Stimulated activated CD8-positive, alpha-beta memory T cell treated with anti-CD3 and anti-CD28 coated beads, Interleukin-12 subunit alpha, Interleukin-12 subunit beta, amount 100 ng/mL, for 24 hours (primary cell): ENCODE data around the gene GATAD2A.
A peak's percentile ranks its signal among the peaks of the same experiment; 100 is the strongest.
"Not testable (repeated sequence)": the region's sequence is repeated elsewhere in the genome, so short reads cannot be mapped to it uniquely, and the experiment has no call there.

ENCODE experiments used
- DNase-seq: peaks from one replicate; pipeline ENCODE4 v3.0.0-alpha.2; 2020; ENCODE audit errors: extremely low read depth

GATAD2A gene

GRCh38 chr19:19404879-19405860 lies at the start of gene GATAD2A:
GATAD2A (plus strand) TSS chr19:19405675; CDS start chr19:19465346, 59,671 bp downstream.
- DNase-seq, result peak; percentile 76

DNA sequence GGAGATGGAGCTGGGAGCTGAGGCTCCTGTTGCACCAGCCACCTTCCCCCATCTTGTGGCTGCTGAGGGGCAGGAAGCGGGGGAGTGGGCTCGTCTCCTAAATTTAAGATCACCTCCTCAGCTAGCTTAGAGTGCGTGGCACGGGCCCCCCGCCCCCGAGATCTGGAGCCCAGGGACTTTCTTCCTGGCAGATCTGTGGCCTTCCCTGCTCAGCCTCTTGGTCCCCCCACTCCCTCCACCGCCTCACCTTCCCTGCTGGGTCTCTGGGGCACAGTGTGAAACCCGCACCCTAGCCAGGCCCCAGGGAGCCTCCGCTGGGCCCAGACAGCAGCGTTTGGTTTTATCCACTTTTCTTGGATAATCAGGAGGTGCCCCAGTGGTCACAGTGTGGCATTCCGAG lies 49.0 kb upstream of the GATAD2A start:
- DNase-seq, result no peak

- no peak for DNase-seq
Measured at GRCh38 chr19:19356901-19357566, 48.4 kb upstream of the GATAD2A start.

GRCh38 chr19:19361075-19361594 lies 44.3 kb upstream of the GATAD2A start:
- peak; percentile 37 for DNase-seq

- DNase-seq, result no peak
Measured at GRCh38 chr19:19362075-19362474, 43.4 kb upstream of the GATAD2A start.

DNA sequence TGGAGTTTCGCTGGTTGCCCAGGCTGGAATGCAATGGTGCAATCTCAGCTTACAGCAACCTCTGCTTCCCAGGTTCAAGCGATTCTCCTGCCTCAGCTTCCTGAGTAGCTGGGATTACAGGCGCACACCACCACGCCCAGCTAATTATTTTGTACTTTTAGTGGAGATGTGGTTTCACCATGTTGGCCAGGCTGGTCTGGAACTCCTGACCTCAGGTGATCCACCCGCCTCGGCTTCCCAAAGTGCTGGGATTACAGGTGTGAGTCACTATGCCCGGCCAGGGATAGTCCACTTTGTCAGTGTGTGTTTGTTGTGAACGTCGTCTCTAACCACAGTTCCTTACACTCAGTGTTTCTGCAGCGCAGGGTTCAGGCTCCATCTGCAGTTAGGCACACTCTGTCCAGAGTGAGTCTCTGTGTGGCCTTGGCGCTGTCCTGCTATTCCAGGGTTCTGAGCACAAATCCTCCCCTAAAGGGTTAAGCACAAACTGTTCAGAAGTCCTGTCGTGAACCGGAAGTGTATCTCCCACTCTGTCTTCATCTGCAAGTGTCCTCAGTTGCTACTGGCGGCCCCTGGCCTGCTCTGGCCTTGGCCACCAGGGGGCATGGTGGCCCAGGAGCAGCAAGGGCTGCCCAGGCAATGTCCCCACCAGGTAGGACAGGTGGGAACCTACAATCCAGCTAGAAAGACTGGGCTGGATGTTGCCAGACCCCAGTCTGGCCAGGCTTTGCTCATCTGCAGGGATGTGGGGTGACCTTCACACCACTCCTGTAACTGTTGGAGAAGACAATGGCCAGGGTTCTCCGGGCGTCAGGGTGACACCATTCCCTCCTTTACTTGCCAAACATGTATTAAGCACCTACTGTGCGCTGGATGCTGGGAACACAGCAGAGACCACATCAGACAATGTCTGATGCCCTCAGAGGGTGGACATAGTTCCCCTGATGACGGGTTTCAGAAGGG lies 38.8 kb upstream of the GATAD2A start:
- DNase-seq, result peak; percentile 21

DNA sequence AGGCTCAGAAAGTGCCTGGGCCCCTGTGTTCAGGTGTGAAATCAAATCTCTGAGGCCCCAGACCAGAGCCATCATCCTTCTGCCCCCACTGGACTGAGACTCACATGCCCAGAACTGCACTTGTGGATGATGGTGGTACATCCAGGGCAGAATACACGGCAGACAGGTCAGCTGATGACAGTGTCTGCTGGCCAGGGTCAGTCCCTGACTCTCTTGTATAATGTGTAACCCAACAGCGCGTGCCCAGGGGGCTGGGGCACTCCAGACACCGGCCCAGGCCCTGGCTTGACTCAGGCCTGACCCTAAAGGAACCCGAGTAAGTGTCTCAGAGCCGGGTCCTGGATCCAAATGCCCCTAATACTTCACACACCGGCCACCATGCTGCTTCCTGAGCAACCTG lies 37.4 kb upstream of the GATAD2A start:
- DNase-seq, result no peak

- no peak for DNase-seq
Measured at GRCh38 chr19:19371059-19371458, 34.4 kb upstream of the GATAD2A start.

DNA sequence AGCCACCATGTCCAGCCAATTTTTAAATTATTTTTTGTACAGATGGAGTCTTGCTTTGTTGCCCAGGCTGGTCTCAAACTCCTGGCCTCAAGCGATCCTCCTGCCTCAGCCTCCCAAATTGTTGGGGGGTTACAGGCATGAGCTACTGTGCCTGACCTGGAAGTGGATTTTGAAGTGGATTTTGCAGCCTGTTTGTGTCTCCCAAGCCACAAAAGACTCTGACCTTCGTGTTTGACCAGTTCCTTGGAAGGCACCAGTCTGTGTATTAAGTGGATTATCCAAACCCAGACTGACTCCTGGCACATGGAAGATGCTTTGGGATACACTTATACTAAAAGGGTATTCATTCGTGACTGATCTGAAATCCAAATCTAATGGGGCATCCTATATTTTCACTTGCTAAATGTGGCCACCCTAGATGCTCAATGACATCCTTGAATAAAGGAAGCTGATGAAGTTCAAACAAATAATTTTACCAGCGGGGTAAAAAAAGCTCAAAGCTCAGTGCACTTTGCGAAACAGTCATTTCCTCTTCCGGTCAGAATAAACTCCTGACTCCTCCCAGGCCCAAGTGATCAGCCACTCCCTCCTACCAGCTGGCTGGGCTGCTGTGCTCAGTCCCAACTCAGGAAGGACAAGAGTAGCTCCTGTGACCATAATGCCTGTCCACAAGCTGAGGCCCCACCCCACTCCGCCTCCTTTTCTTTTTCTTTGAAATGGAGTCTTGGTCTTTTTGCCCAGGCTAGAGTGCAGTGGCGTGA lies 32.6 kb upstream of the GATAD2A start:
- no peak for DNase-seq

DNA sequence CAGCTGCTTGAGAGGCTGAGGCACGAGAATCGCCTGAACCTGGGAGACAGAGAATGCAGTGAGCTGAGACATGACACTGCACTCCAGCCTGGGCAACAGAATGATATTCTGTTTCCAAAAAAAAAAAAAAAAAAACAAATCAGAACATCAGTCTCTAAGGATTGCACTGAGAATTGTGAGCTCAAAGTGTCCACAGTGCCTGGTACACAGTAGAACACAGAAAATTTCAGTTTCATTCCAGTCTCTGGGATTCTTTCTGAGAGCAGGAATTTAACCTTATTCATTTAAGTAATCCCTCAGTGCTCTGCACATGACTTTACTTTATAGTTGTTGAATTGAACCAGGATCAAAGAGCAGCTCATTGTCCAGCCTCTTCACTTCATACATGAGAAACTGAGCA lies 25.9 kb upstream of the GATAD2A start:
- no peak for DNase-seq

DNA sequence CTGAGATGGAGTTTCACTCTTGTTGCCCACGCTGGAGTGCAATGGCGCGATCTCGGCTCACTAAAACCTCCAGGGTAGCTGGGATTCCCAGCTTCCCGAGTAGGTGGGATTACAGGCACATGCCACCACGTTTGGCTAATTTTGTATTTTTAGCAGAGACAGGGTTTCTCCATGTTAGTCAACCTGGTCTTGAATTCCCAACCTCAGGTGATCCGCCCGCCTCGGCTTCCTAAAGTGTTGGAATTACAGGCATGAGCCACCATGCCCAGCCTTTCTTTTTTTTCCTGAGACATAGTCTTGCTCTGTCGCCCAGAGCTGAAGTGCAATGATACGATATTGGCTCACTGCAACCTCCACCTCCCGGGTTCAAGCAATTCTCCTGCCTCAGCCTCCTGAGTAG lies 25.2 kb upstream of the GATAD2A start:
- not testable (repeated sequence) for DNase-seq

- DNase-seq, result no peak
Measured at GRCh38 chr19:19381007-19381926, 24.2 kb upstream of the GATAD2A start.

GRCh38 chr19:19382118-19382517 lies 23.4 kb upstream of the GATAD2A start:
- no peak for DNase-seq

- DNase-seq, result no peak
Measured at GRCh38 chr19:19384486-19384885, 21.0 kb upstream of the GATAD2A start.

GRCh38 chr19:19385131-19385895 lies 20.2 kb upstream of the GATAD2A start:
- DNase-seq, result peak; percentile 97

DNA sequence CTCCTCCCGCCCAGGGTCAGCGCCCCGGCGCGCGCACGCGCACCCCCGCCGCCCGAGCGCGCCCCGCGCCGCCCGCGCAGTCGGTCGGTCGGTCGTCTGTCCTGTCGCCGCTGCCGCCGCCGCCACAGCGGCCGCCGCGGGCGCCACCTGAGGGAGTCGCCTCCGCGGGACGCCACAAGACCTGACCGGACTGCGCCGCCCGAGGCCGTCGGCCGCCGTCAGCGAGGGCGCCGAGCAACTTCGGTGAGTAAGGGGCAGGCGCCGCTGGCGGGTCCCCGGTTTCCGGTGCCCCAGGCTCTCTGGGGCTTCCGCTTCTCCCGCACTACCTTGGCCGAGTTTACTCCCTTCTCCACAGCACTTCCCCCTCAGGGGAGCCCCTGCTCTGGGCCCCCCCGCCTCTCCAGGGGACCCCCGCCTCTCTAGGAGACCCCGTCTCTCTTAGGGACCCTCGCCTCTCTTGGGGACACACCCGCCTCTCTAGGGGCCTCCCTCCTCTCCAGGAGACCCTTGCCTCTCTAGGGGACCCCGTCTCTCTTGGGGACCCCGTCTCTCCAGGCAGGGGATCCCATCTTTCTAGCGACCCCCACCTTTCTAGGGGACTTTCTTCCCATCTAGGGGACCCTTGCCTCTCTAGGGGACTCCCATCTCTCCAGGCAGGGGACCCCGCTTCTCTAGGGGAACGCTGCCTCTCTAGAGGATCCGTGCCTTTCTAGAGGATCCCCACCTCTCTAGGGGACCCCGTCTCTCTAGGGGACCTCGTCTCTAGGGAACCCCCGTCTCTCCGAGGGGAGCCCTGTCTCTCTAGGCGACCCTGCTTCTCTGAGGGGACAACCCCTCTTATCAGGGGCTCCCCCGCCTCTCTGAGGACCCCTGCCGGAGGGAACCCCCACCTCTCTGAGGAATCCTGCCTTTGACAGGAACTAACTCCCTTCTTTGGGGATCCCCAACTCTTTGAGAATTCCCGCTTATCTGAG lies 19.3 kb upstream of the GATAD2A start:
- DNase-seq, result no peak

DNA sequence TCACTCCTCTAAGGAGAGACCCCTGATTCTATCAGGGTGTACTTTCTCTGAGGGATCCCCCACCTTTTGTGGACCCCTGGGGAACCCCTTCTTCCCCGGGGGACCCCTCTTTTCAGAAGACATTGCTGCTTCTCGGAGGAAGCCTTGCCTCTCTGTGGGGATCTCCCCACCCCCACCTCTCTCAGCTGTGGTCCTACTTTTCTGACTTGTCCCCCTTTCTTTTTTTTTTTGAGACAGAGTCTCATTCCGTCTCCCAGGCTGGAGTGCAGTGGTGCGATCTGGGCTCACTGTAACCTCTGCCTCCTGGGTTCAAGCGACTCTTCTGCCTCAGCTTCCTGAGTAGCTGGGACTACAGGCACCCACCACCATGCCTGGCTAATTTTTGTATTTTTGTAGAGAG lies 18.4 kb upstream of the GATAD2A start:
- DNase-seq, result no peak
